Measurements from ENCODE around the gene KLKB1. TPM values are rescaled to one million over a fixed set of nuclear protein-coding genes. Genes with fewer than 3 reads are reported as not detected.

Gene KLKB1
- polyA plus RNA-seq, 1 donor (not counting 4 experiments of a cell fraction or from before 2014, with no cell fraction given) = 0.04 TPM

GRCh38 chr4:186283311-186283710 lies 56.0 kb downstream of the KLKB1 start:
- TF ChIP-seq, protein P1, sequence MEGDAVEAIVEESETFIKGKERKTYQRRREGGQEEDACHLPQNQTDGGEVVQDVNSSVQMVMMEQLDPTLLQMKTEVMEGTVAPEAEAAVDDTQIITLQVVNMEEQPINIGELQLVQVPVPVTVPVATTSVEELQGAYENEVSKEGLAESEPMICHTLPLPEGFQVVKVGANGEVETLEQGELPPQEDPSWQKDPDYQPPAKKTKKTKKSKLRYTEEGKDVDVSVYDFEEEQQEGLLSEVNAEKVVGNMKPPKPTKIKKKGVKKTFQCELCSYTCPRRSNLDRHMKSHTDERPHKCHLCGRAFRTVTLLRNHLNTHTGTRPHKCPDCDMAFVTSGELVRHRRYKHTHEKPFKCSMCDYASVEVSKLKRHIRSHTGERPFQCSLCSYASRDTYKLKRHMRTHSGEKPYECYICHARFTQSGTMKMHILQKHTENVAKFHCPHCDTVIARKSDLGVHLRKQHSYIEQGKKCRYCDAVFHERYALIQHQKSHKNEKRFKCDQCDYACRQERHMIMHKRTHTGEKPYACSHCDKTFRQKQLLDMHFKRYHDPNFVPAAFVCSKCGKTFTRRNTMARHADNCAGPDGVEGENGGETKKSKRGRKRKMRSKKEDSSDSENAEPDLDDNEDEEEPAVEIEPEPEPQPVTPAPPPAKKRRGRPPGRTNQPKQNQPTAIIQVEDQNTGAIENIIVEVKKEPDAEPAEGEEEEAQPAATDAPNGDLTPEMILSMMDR (optimal IDR thresholded peaks at IDR 0.05 in 1 of 3, IDR thresholded peaks at IDR 0.05 in 1 of 3, conservative IDR thresholded peaks at IDR 0.05 in 1 of 3; ENCODE audit: extremely low read depth in 1 of 3, insufficient read depth in 2 of 3, low read length in 3 of 3) = no peak
- no peak for TF ChIP-seq EZH2 (IDR thresholded peaks at IDR 0.05; ENCODE audit: low read length)
- no peak for FAIRE-seq
- no peaks in the 10 kb centered on the region for H4K20me1 ChIP-seq (ENCODE audit: control insufficient read depth, extremely low read depth, insufficient read depth, low read length)
- no peaks in the 10 kb centered on the region for H3K36me3 ChIP-seq (ENCODE audit: control insufficient read depth in 2 of 2, extremely low read depth in 1 of 2, insufficient read depth in 2 of 2, low read length in 2 of 2)
- H3K9me1 ChIP-seq (ENCODE audit: control insufficient read depth, extremely low read depth, insufficient read depth, low read length) = no peaks in the 10 kb centered on the region
- no peaks in the 10 kb centered on the region for H3K79me2 ChIP-seq (ENCODE audit: control insufficient read depth, insufficient read depth, low read length)
- dilution Hi-C loops (cut with MboI; ENCODE audit: extremely low pct_ligation_motif_present, low sequenced_read_pairs) = no loop called here
- no peak overlapping the region for H3K4me3 ChIP-seq (ENCODE audit: control insufficient read depth in 2 of 3, extremely low read depth in 1 of 3, insufficient read depth in 2 of 3, low read depth in 1 of 3, low read length in 3 of 3)
- no peaks in the 10 kb centered on the region for H3K27me3 ChIP-seq (ENCODE audit: control insufficient read depth, extremely low read depth, insufficient read depth, low read length)
- H3K27ac ChIP-seq (ENCODE audit: control insufficient read depth, insufficient read depth, low read length) = no peak overlapping the region
- H3K4me1 ChIP-seq (ENCODE audit: control insufficient read depth, extremely low read depth, insufficient read depth, low read length) = no peaks in the 10 kb centered on the region
- DNase-seq (ENCODE audit: low read depth, low spot score) = no peak
- no peak overlapping the region for H2AFZ ChIP-seq (ENCODE audit: control insufficient read depth, low read length)
- H3K4me2 ChIP-seq (ENCODE audit: control insufficient read depth, extremely low read depth, insufficient read depth, low read depth, low read length) = no peak overlapping the region
- H3K9me3 ChIP-seq (ENCODE audit: control insufficient read depth, low read depth, low read length) = no peaks in the 10 kb centered on the region
- no peak overlapping the region for H3K9ac ChIP-seq (ENCODE audit: control insufficient read depth, extremely low read depth, insufficient read depth, low read length)

- Histone ChIP-seq H3K9ac (ENCODE audit: control insufficient read depth, extremely low read depth, insufficient read depth, low read length) (no peak overlapping the region), H3K4me3 (ENCODE audit: control insufficient read depth in 2 of 3, extremely low read depth in 1 of 3, insufficient read depth in 2 of 3, low read depth in 1 of 3, low read length in 3 of 3) (no peak overlapping the region), H4K20me1 (ENCODE audit: control insufficient read depth, extremely low read depth, insufficient read depth, low read length) (no peaks in the 10 kb centered on the region), H3K9me3 (ENCODE audit: control insufficient read depth, low read depth, low read length) (no peaks in the 10 kb centered on the region), H3K4me1 (ENCODE audit: control insufficient read depth, extremely low read depth, insufficient read depth, low read length) (no peaks in the 10 kb centered on the region), H2AFZ (ENCODE audit: control insufficient read depth, low read length) (no peak overlapping the region), H3K9me1 (ENCODE audit: control insufficient read depth, extremely low read depth, insufficient read depth, low read length) (no peaks in the 10 kb centered on the region), H3K4me2 (ENCODE audit: control insufficient read depth, extremely low read depth, insufficient read depth, low read depth, low read length) (no peak overlapping the region), H3K36me3 (ENCODE audit: control insufficient read depth in 2 of 2, extremely low read depth in 1 of 2, insufficient read depth in 2 of 2, low read length in 2 of 2) (no peaks in the 10 kb centered on the region), H3K27me3 (ENCODE audit: control insufficient read depth, extremely low read depth, insufficient read depth, low read length) (no peaks in the 10 kb centered on the region), H3K27ac (ENCODE audit: control insufficient read depth, insufficient read depth, low read length) (no peak overlapping the region), H3K79me2 (ENCODE audit: control insufficient read depth, insufficient read depth, low read length) (no peaks in the 10 kb centered on the region)
- dilution Hi-C loops (cut with MboI; ENCODE audit: extremely low pct_ligation_motif_present, low sequenced_read_pairs) = no loop called here
- no peak for TF ChIP-seq EZH2 (IDR thresholded peaks at IDR 0.05; ENCODE audit: low read length)
- TF ChIP-seq, protein P1 (optimal IDR thresholded peaks at IDR 0.05 in 1 of 3, IDR thresholded peaks at IDR 0.05 in 1 of 3, conservative IDR thresholded peaks at IDR 0.05 in 1 of 3; ENCODE audit: extremely low read depth in 1 of 3, insufficient read depth in 2 of 3, low read length in 3 of 3) = no peak
- FAIRE-seq (no peak), DNase-seq (ENCODE audit: low read depth, low spot score) (no peak)
These were observed 57.8 kb downstream of the KLKB1 start for GRCh38 chr4:186285147-186285546.
